Kidney epithelial cell (primary cell): Measurements from ENCODE around the gene PCNT. TPM values are rescaled to one million over a fixed set of nuclear protein-coding genes. Genes with fewer than 3 reads are reported as not detected.
"Not testable (repeated sequence)": the region's sequence is repeated elsewhere in the genome, so short reads cannot be mapped to it uniquely, and the experiment has no call there.

Source experiments
- DNase-seq: peaks from one replicate; pipeline ENCODE4 v3.0.0-alpha.2; 2010; ENCODE audit warnings: low read depth
- H3K27me3 ChIP-seq: 2 replicates; pipeline ENCODE4 v1.6.0; 2011; ENCODE audit warnings: low read length; ENCODE audit not compliant: control insufficient read depth, insufficient read depth
- H3K36me3 ChIP-seq: 2 replicates; pipeline ENCODE4 v1.5.1; 2011; ENCODE audit warnings: low read length; ENCODE audit not compliant: control insufficient read depth, insufficient read depth
- H3K4me3 ChIP-seq: 2 replicates; pipeline ENCODE4 v1.5.1; 2011; ENCODE audit warnings: low read depth, mild to moderate bottlenecking, control low read depth, low read length
- total RNA-seq: library from RNA; depleted of rRNA; stranded (reverse); fragments of >200 nt; gene quantifications from 2 replicates; pipeline ENCODE4 v1.2.3, GENCODE V29; 2015
- TF ChIP-seq, protein P1 (sequence below): IDR thresholded peaks from 2 replicates; pipeline ENCODE4 v1.5.1; 2011; ENCODE audit warnings: mild to moderate bottlenecking, moderate library complexity, low read length, control low read depth, inconsistent platforms; ENCODE audit not compliant: insufficient read depth, poor library complexity, severe bottlenecking

The PCNT gene
- total RNA-seq, 1 donor from 2014 or later: 22.2 TPM

DNA sequence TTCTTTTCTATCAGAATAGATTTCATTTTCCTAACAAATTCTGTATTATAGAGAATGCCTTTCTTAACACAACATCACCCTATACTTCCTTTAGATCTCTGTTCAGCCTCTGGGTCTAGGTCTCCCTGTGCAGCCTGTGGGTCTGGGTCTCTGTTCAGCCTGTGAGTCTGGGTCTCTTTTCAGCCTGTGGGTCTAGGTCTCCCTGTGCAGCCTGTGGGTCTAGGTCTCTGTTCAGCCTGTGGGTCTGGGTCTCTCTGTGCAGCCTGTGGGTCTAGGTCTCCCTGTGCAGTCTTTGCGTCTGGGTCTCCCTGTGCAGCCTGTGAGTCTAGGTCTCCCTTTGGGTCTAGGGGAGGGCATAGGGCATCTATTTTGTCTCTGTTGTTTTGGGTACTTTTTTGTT, 75.2 kb downstream of the PCNT start:
- DNase-seq: no peak
- H3K4me3 ChIP-seq: no peak overlapping the region
- peaks cover 2% of the 10 kb centered on the region for H3K36me3 ChIP-seq
- TF ChIP-seq, protein P1, sequence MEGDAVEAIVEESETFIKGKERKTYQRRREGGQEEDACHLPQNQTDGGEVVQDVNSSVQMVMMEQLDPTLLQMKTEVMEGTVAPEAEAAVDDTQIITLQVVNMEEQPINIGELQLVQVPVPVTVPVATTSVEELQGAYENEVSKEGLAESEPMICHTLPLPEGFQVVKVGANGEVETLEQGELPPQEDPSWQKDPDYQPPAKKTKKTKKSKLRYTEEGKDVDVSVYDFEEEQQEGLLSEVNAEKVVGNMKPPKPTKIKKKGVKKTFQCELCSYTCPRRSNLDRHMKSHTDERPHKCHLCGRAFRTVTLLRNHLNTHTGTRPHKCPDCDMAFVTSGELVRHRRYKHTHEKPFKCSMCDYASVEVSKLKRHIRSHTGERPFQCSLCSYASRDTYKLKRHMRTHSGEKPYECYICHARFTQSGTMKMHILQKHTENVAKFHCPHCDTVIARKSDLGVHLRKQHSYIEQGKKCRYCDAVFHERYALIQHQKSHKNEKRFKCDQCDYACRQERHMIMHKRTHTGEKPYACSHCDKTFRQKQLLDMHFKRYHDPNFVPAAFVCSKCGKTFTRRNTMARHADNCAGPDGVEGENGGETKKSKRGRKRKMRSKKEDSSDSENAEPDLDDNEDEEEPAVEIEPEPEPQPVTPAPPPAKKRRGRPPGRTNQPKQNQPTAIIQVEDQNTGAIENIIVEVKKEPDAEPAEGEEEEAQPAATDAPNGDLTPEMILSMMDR: no peak
- H3K27me3 ChIP-seq: no peaks in the 10 kb centered on the region

DNA sequence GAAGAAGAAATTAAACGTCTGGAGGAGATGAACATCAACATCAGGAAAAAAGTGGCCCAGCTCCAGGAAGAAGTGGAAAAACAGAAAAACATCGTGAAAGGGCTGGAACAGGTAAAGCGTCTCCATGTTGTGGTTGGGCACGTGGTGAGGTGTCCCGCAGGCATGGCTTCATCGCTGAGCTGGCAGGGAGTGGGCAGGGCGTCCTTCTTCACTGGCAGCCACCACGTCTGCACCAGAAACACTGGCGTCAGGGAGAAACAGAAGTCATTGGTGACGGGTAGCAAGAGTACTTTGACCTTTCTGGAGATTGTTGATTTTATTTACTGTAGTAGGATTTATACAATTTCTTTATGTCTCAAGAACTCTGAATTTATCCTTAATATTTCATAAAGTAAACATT, 75.7 kb downstream of the PCNT start:
- DNase-seq: no peak
- H3K4me3 ChIP-seq: no peak overlapping the region
- peaks cover 2% of the 10 kb centered on the region for H3K36me3 ChIP-seq
- H3K27me3 ChIP-seq: no peaks in the 10 kb centered on the region
- TF ChIP-seq, protein P1: no peak

DNA sequence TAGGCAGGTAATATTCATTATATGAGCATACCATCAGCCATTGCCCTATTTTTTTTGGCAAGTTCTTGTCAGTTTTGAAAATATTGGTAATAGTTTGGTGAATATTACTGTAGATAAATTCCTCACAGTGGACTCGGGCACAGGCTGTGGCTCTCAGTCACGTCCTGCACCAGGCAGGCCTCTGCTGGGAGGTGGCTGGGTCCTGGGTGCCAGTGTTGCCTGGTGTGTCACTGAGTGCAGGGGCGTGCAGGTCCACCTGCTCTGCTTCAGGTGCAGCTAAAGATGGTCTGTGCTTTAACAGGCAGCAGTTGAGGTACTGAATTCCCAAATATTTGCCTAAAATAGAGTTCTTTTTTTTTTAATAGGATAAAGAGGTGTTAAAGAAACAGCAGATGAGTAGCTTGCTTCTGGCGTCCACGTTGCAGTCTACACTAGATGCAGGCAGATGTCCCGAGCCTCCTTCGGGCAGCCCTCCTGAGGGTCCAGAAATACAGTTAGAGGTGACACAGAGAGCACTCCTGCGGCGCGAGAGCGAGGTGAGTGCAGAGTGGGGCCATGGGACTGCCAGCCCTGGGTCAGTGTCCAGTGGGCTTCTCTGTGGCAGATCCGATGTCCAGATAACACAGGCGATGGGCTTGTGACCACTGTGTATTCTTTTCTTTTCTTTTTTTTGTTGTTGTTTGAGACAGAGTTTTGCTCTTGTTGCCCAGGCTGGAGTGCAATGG, 77.4 kb downstream of the PCNT start:
- Histone ChIP-seq H3K27me3 (no peaks in the 10 kb centered on the region), H3K36me3 (peaks cover 2% of the 10 kb centered on the region), H3K4me3 (no peak overlapping the region)
- TF ChIP-seq, protein P1: no peak
- no peak for DNase-seq

DNA sequence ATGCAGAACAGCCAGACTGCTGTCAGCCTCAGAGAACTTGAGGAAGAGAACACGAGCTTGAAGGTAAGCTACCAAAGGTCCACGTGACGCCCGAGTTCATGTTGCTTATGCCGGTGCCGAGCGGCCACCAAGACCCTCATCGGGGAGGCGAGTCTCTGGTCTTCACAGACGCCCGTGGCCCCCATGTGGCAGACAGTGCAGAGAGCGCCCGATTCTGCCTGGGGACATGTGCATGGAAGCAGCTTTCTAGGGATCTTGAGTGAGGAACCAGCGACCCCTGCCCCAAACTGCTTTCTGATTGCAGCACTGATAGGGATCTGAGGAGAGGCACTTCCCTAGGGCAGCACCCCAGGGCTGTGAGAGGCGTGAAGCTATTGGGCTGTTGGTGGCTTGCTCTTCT, 78.5 kb downstream of the PCNT start:
- Histone ChIP-seq H3K4me3 (no peak overlapping the region), H3K27me3 (no peaks in the 10 kb centered on the region), H3K36me3 (peaks cover 2% of the 10 kb centered on the region)
- TF ChIP-seq, protein P1: no peak
- no peak for DNase-seq

DNA sequence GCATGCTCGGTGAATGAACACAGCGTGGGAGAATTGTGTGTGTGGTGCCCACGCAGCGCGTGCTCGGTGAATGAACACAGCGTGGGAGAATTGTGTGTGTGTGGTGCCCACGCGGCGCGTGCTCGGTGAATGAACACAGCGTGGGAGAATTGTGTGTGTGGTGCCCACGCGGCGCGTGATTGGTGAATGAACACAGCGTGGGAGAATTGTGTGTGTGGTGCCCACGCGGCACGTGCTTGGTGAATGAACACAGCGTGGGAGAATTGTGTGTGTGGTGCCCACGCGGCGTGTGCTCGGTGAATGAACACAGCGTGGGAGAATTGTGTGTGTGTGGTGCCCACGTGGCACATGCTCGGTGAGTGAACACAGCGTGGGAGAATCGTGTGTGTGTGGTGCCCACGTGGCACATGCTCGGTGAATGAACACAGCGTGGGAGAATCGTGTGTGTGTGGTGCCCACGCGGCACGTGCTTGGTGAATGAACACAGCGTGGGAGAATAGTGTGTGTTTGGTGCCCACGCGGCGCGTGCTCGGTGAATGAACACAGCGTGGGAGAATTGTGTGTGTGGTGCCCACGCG, 79.4 kb downstream of the PCNT start:
- H3K36me3 ChIP-seq, DNase-seq, H3K4me3 ChIP-seq, H3K27me3 ChIP-seq: not testable (repeated sequence)

DNA sequence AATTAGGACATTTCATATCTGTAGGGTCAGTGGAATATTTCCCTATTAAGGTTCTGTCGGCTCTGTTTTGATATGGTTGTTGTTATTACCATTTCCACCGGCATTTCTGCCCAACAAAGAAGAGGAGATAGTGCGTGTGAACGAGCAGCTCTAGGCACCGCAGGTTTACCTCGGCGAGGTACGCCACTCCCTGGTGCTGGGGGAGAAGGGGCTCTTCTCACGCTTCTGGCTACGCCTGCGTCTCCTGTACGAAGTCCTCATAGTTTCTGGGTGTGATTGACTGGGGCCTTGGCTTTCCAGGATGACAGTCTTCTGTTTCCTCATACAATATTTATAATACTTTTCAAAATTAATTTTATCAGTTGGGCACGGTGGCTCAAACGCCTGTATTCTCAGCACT, 80.3 kb downstream of the PCNT start:
- TF ChIP-seq, protein P1: no peak
- DNase-seq: no peak
- no peaks in the 10 kb centered on the region for H3K27me3 ChIP-seq
- H3K4me3 ChIP-seq: no peak overlapping the region
- peaks cover 2% of the 10 kb centered on the region for H3K36me3 ChIP-seq
